OCI-M2 (cell line): ENCODE measurements around the gene UAP1.

ENCODE experiments used
- DNase-seq: peaks from one replicate; lab custom pipeline; 2025; ENCODE audit not compliant: unreplicated experiment; lab: John Stamatoyannopoulos, UW

The UAP1 gene

GRCh38 chr1:162561616-162562469 is at the start of gene UAP1:
UAP1 (plus strand) TSS chr1:162561722; CDS start chr1:162566069, 4,347 bp downstream.
- no peak for DNase-seq

- no peak for DNase-seq
Measured at GRCh38 chr1:162527314-162527713, 34.2 kb upstream of the UAP1 start.

GRCh38 chr1:162530307-162530987 is 31.1 kb upstream of the UAP1 start:
- no peak for DNase-seq

GRCh38 chr1:162530988-162531319 is 30.6 kb upstream of the UAP1 start:
- no peak for DNase-seq

- DNase-seq, result no peak
Measured at GRCh38 chr1:162535501-162535900, 26.0 kb upstream of the UAP1 start.

- DNase-seq, result no peak
Measured at GRCh38 chr1:162536511-162536910, 25.0 kb upstream of the UAP1 start.

- DNase-seq, result no peak
Measured at GRCh38 chr1:162537216-162537615, 24.3 kb upstream of the UAP1 start.

- no peak for DNase-seq
Measured at GRCh38 chr1:162538815-162539431, 22.6 kb upstream of the UAP1 start.

- no peak for DNase-seq
Measured at GRCh38 chr1:162541619-162542141, 19.8 kb upstream of the UAP1 start.

- DNase-seq, result no peak
Measured at GRCh38 chr1:162543228-162543627, 18.3 kb upstream of the UAP1 start.

GRCh38 chr1:162548170-162548569 is 13.4 kb upstream of the UAP1 start:
- no peak for DNase-seq

GRCh38 chr1:162549001-162549400 is 12.5 kb upstream of the UAP1 start:
- DNase-seq, result no peak

- no peak for DNase-seq
Measured at GRCh38 chr1:162550925-162551324, 10.6 kb upstream of the UAP1 start.

GRCh38 chr1:162551969-162552683 is 9.4 kb upstream of the UAP1 start:
- DNase-seq, result no peak

GRCh38 chr1:162552684-162553252 is 8.8 kb upstream of the UAP1 start:
- no peak for DNase-seq

- no peak for DNase-seq
Measured at GRCh38 chr1:162554258-162554657, 7.3 kb upstream of the UAP1 start.

GRCh38 chr1:162557536-162557935 is 4.0 kb upstream of the UAP1 start:
- DNase-seq, result no peak

- DNase-seq, result no peak
Measured at GRCh38 chr1:162560303-162561036, 1.1 kb upstream of the UAP1 start.

GRCh38 chr1:162561037-162561615 is 396 bp upstream of the UAP1 start:
- DNase-seq, result peak; percentile 79

GRCh38 chr1:162562470-162562828 is 927 bp downstream of the UAP1 start:
- DNase-seq, result no peak
